SJSA1 (cell line): ENCODE data around the gene CUTA. TPM values are rescaled to one million over a fixed set of nuclear protein-coding genes. Genes with fewer than 3 reads are reported as not detected.
"Not testable (repeated sequence)": the region's sequence is repeated elsewhere in the genome, so short reads cannot be mapped to it uniquely, and the experiment has no call there.

Source experiments
- DNase-seq, 2 experiments: peaks; one replicate each; pipeline ENCODE4 v3.0.0-alpha.2; 2015 to 2020; ENCODE audit warnings: low spot score in 2 of 2, low read depth in 1 of 2
- H3K27ac ChIP-seq: fragments of 250-450 bp; sonication (Bioruptor Pico); 2 replicates; pipeline ENCODE4 v1.5.1; 2020; ENCODE audit warnings: mild to moderate bottlenecking, moderate library complexity
- H3K27me3 ChIP-seq: fragments of 250-450 bp; sonication (Bioruptor Pico); replicated peaks from 2 replicates; pipeline ENCODE4 v1.5.1; 2020; ENCODE audit warnings: mild to moderate bottlenecking, moderate library complexity
- H3K36me3 ChIP-seq: fragments of 250-450 bp; sonication (Bioruptor Pico); 2 replicates; pipeline ENCODE4 v1.5.1; 2020; ENCODE audit warnings: mild to moderate bottlenecking
- H3K4me1 ChIP-seq: fragments of 250-450 bp; sonication (Bioruptor Pico); replicated peaks from 2 replicates; pipeline ENCODE4 v1.6.1; 2021; ENCODE audit warnings: mild to moderate bottlenecking
- H3K4me3 ChIP-seq: fragments of 250-450 bp; sonication (Bioruptor Pico); 2 replicates; pipeline ENCODE4 v1.5.1; 2020; ENCODE audit warnings: mild to moderate bottlenecking
- H3K9me3 ChIP-seq: fragments of 250-450 bp; sonication (Bioruptor Pico); replicated peaks from 2 replicates; pipeline ENCODE4 v1.5.1; 2020; ENCODE audit warnings: mild to moderate bottlenecking
- total RNA-seq: library from RNA; depleted of rRNA; stranded (reverse); fragments of >200 nt; shearing (Covaris generic); gene quantifications from 2 replicates; pipeline ENCODE4 v1.2.3, GENCODE V29; 2014

Gene CUTA
- total RNA-seq, 1 experiment from 2014 or later, result 201 TPM

DNA sequence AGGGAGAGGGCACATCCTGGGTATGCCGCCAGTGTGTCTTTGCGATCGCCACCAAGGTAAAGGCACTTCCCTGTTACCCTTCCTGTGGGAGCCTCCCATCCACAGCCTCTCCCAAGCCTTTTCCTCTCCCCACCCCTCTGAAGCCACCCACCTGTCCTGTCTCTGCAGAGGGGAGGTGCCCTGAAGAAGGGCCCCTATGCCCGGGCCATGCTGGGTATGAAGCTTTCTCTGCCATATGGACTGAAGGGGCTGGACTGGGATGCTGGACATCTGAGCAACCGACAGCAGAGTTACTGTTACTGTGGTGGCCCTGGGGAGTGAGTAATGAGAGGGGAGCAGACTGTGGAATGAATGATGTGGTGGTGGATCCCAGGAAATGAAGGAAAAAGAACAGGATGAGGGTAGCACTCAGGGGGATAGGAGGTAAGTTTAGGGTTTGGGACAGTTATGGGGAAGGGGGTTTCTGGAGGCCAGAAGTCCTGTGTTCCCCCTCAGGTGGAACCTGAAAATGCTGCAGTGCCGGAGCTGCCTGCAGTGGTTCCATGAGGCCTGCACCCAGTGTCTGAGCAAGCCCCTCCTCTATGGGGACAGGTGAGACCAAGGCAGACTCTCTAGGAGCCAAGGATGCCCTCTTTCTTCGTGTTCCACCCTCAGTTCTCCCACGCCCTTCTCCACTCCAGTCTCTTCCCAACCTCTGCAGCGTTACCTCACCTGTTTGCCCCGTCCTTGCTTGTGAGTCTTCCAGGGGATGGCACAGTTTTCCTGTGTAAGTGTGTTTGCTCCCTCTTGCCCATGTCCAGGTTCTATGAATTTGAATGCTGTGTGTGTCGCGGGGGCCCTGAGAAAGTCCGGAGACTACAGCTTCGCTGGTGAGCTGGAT lies 4.4 kb downstream of the CUTA start:
- H3K4me3 ChIP-seq, result no peak overlapping the region
- peaks cover 34% of the 10 kb centered on the region for H3K4me1 ChIP-seq
- no peak overlapping the region for H3K27ac ChIP-seq
- no peaks in the 10 kb centered on the region for H3K27me3 ChIP-seq
- no peaks in the 10 kb centered on the region; the same call in 1 of the 2 replicates for H3K9me3 ChIP-seq
- H3K36me3 ChIP-seq, result peaks cover 59% of the 10 kb centered on the region
- DNase-seq, result no peak

DNA sequence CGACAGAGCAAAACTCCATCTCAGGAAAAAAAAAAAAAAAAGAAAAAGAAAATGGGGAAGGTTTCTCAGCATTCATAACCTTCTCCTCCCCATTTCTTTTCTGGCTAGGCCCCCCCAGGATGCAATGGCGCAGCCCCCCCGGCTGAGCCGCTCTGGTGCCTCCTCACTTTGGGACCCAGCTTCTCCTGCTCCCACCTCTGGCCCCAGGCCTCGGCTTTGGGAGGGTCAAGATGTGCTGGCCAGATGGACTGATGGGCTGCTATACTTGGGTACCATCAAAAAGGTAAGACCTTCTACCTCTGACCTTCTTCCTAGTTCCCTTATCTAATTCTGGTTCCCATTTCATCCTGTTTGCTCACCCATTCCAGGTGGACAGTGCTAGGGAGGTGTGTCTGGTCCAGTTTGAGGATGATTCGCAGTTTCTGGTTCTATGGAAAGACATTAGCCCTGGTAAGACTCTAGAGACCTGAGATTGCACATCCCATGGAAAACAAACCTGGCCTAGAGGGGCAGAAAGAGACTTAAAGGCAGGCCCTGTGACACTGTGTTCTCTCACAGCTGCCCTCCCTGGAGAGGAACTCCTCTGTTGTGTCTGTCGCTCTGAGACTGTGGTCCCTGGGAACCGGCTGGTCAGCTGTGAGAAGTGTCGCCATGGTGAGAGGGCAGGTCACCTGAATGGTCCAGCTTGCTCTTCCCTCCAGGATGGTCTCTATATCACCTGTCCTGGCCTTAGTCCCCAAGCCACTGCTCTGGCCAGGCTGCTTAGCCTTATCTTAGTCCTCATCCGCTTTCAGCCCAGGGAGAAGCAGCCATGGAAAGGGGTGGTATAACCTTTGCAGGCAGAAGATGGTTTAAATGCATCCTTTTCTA lies 5.5 kb downstream of the CUTA start:
- H3K36me3 ChIP-seq, result peaks cover 70% of the 10 kb centered on the region
- DNase-seq, result no peak
- H3K27me3 ChIP-seq, result no peaks in the 10 kb centered on the region
- no peak overlapping the region for H3K4me3 ChIP-seq
- H3K9me3 ChIP-seq, result no peaks in the 10 kb centered on the region
- peaks cover 32% of the 10 kb centered on the region for H3K4me1 ChIP-seq
- H3K27ac ChIP-seq, result no peak overlapping the region

DNA sequence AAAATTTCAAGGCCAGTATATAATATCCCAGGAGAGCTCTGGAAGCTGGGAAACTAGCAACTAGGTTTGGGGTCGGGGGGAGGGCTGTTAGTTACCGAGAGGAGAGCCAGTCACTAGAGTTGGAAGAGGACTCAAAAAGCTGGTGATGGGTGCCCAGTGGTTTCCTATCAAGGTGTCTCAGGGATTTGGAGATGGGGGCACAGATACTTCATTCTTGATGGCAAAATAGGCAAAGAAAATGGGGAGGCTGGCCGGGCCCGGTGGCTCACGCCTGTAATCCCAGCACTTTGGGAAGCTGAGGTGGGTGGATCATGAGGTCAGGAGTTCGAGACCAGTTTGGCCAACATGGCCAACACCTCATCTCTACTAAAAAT lies 6.3 kb downstream of the CUTA start:
- peak overlapping the region; percentile 79 for H3K4me3 ChIP-seq
- no peak for DNase-seq
- H3K4me1 ChIP-seq, result peaks cover 28% of the 10 kb centered on the region
- H3K36me3 ChIP-seq, result peaks cover 75% of the 10 kb centered on the region
- H3K9me3 ChIP-seq, result no peaks in the 10 kb centered on the region
- no peaks in the 10 kb centered on the region for H3K27me3 ChIP-seq
- peak overlapping the region; percentile 85 for H3K27ac ChIP-seq

DNA sequence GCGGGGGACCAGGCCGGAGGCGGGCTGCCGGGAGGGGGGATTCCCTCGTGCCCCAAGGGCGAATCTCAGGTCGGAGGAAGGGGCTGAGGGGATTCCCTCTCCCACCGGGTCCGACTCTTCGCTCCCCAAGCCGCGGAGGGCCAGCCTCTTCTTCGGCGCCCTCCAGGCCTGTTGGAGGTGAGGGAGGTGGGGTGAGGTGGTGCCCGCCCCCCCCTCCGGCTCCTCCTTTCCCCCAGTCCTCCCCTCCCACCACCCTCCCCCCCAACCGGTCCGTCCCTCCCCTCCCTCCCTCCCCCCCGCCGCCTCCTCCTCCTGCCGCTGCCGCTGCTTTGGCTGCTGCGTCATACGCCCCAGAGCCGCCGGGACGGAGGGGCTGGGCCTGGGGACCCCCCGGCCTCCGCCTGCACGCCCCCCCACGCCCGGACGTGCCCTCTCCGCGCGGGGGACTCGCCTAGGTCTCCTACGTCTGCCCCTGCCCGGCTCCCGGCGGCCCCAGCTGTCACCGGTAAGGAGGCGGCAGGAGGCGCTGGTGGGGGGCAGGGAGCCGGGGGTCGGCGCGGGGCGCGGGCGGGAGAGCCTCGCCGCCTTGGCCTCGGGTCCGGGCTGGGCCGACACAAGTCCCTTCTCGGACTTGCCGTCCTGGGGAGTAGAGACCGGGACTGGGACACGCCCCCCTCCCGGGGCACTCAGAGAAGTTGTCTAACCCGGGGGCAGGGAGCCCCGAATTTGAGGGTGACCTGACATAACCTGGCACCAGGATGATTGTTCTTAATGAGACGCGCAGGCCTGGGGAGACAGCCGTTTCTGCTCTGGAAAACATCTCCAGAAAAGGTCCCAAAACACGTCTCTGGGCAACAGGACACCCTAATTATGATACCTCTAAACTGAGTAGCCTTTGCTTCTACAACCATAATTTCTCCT lies 6.9 kb downstream of the CUTA start, which contains the start of gene PHF1:
PHF1 (plus strand) TSS at position 304 of the 921 bp plus-strand sequence. CDS start 1,250 bp downstream, outside the sequence.
- DNase-seq, result peak in 1 of 2 experiments; percentile 90
- Histone ChIP-seq H3K27ac (peak within 1 kb of the TSS; percentile 85), H3K27me3 (no peaks in the 10 kb centered on the region), H3K4me1 (peaks cover 22% of the 10 kb centered on the region), H3K9me3 (no peaks in the 10 kb centered on the region), H3K36me3 (peaks cover 76% of the 10 kb centered on the region), H3K4me3 (peak within 1 kb of the TSS; percentile 79)

DNA sequence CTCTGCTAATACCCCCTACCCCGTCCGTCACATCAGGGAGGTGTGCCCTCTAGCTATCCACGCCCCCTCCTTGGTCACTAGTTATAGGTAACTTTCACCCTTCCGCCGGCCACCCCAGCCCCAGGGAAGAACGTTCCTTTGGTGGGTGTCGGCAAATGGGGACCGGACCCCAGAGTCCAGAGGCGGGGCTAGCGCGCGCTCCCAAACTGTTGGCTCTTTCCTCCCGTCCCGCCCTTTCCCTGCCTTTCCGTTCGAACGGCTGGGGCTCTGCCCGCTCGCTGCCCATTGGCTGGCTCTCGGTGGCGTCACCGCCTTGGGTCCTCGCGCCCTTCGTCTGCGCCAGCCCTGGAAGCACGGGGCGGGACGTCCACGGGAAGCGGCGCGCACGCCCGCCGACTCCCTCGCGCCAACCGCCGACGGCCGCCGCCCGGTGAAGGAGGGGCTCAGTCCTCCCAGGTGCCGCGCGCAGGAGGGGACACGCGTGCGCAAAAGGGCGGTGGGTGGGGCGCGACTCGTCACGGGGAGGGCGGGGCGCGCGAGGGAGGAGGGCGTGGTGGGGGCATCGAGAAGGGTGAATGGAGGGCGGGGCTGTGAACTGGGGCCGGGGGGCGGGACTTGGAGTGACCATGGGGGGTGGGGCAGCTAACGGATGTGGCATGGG lies 7.7 kb downstream of the CUTA start:
- Histone ChIP-seq H3K36me3 (peaks cover 76% of the 10 kb centered on the region), H3K4me1 (peaks cover 15% of the 10 kb centered on the region), H3K27ac (peak overlapping the region; percentile 85), H3K27me3 (no peaks in the 10 kb centered on the region), H3K4me3 (peak overlapping the region; percentile 79), H3K9me3 (no peaks in the 10 kb centered on the region)
- DNase-seq, result peak; percentile 98

DNA sequence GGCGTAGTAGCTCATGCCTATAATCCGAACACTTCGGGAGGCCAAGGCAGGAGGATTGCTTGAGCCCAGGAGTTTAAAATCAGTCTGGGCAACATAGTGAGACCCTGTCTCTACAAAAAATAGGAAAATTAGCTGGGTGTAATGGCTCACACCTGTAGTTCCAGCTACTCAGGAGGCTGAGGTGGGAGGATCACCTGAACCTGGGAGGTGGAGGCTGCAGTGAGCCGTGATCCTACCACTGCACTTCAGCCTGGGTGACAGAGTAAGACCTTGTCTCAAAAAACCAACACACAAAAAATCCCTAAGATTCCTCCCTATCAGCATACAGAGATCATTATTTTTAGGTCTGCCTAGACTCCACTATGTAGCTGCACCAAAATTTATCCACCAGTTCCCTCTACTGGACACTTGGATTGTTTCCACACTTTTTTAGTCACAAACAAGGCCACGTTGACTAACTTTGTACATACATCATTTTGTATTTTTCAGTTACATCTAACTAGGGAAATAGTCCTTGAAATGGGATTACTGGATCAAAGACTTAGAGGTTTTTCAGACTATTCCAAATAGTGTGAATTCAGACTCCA lies 10.7 kb downstream of the CUTA start:
- Histone ChIP-seq H3K36me3 (peaks cover 79% of the 10 kb centered on the region), H3K27me3 (no peaks in the 10 kb centered on the region)

DNA sequence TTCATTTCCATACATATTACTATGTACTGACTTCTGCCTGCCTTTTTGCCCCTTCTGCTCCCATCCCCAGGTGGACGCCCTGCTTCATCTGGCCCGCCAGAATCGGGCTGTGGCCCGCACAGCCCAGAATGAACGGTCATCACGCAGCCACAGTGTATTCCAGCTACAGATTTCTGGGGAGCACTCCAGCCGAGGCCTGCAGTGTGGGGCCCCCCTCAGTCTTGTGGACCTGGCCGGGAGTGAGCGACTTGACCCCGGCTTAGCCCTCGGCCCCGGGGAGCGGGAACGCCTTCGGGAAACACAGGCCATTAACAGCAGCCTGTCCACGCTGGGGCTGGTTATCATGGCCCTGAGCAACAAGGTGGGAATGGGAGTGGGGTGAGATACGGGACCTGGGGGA lies 11.8 kb downstream of the CUTA start:
- no peak for DNase-seq
- H3K27me3 ChIP-seq, result no peaks in the 10 kb centered on the region
- no peak overlapping the region for H3K27ac ChIP-seq
- H3K36me3 ChIP-seq, result peaks cover 88% of the 10 kb centered on the region
- peaks cover 9% of the 10 kb centered on the region for H3K4me1 ChIP-seq
- H3K9me3 ChIP-seq, result no peaks in the 10 kb centered on the region
- no peak overlapping the region for H3K4me3 ChIP-seq

More for the DNA sequence above, 10.7 kb downstream of the CUTA start:
- Histone ChIP-seq H3K9me3 (no peaks in the 10 kb centered on the region), H3K4me3 (no peak overlapping the region), H3K4me1 (peaks cover 15% of the 10 kb centered on the region), H3K27ac (no peak overlapping the region)
- DNase-seq, result no peak

DNA sequence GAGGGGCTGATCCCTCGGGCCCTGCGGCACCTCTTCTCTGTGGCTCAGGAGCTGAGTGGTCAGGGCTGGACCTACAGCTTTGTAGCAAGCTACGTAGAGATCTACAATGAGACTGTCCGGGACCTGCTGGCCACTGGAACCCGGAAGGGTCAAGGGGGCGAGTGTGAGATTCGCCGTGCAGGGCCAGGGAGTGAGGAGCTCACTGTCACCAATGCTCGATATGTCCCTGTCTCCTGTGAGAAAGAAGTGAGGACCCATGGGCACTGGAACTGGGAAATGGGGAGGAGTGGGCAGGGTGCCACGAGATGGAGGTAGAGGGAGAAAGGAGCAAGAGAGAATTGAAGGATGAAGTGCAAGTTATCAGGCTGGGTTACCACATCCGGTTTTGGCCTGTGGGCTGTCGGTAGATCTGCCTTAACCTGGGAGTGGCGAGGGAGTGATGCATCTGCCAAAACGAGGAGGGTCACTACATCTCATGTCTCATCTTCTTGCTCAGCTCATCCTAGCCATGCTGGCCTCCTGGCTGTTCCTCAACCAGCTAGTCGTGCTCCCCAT lies 12.4 kb downstream of the CUTA start:
- Histone ChIP-seq H3K9me3 (no peaks in the 10 kb centered on the region), H3K27me3 (no peaks in the 10 kb centered on the region), H3K27ac (no peak overlapping the region), H3K36me3 (peaks cover 95% of the 10 kb centered on the region), H3K4me3 (no peak overlapping the region), H3K4me1 (peaks cover 9% of the 10 kb centered on the region)
- no peak for DNase-seq

DNA sequence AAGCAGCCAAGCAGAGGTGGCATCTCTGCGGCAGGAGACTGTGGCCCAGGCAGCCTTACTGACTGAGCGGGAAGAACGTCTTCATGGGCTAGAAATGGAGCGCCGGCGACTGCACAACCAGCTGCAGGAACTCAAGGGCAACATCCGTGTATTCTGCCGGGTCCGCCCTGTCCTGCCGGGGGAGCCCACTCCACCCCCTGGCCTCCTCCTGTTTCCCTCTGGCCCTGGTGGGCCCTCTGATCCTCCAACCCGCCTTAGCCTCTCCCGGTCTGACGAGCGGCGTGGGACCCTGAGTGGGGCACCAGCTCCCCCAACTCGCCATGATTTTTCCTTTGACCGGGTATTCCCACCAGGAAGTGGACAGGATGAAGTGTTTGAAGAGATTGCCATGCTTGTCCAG lies 13.0 kb downstream of the CUTA start:
- Histone ChIP-seq H3K4me1 (peaks cover 6% of the 10 kb centered on the region), H3K9me3 (no peaks in the 10 kb centered on the region), H3K27me3 (no peaks in the 10 kb centered on the region), H3K4me3 (no peak overlapping the region), H3K27ac (no peak overlapping the region), H3K36me3 (peaks cover 96% of the 10 kb centered on the region)
- no peak for DNase-seq

DNA sequence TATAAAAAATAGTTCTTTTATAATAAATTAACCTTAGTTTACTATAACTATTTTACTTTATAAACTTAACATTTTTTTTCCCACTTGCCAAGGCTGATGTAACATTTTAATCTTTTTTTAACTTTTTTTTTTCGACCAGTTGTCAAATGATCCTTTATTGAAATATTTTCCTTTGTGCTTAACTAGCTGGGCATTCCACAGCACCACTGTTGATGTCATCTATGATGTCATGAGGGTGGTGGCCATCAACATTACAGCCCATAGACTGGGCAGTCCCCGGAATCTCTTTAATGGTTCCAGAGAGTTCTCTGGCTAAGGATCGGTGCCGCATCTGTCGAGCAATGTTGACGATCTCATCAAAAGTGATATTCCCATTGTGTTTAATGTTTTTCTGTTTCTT lies 18.0 kb downstream of the CUTA start:
- H3K36me3 ChIP-seq, result peaks cover 88% of the 10 kb centered on the region
- not testable (repeated sequence) for H3K27ac ChIP-seq, H3K9me3 ChIP-seq, H3K4me1 ChIP-seq, H3K27me3 ChIP-seq, DNase-seq, H3K4me3 ChIP-seq

DNA sequence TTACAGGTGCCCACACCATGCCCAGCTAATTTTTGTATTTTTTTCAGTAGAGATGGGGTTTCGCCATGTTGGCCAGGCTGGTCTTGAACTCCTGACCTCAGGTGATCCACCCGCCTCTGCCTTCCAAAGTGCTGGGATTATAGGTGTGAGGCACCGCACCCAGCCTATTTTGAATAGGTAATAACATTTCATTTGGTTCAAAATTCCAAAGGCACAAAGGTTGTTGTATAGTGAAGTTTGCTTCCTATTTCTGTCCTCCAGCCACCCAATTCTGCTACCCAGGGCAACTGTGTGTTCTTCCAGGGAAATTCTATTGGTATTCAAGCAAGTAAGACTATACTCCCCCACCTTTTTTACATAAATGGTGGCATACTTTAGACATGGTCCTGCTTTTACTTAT lies 19.3 kb downstream of the CUTA start:
- H3K27me3 ChIP-seq, H3K27ac ChIP-seq, DNase-seq, H3K9me3 ChIP-seq, H3K4me3 ChIP-seq: not testable (repeated sequence)
- peaks cover 87% of the 10 kb centered on the region for H3K36me3 ChIP-seq
- H3K4me1 ChIP-seq, result peaks cover 19% of the 10 kb centered on the region

DNA sequence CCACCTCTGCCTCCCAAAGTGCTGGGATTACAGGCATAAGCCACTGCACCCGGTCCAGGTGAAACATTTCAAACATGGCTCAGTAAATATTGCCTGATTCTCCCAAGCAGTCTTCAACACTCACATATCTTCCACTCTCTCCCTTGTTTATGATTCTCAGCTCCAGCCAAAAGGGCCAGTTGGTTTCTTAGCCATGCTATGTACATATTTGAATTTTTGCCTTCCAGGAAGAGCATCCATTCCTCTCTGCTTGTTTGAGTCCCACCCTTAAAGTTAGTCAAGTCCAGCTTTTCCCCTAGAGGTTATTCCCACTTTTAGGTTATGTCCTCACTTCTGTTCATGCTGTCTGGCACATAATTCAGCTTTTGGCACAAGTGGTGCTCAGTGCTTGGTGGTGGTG lies 20.4 kb downstream of the CUTA start:
- no peaks in the 10 kb centered on the region for H3K27me3 ChIP-seq
- no peak overlapping the region for H3K4me3 ChIP-seq
- no peaks in the 10 kb centered on the region for H3K9me3 ChIP-seq
- H3K4me1 ChIP-seq, result peaks cover 28% of the 10 kb centered on the region
- no peak for DNase-seq
- no peak overlapping the region for H3K27ac ChIP-seq
- H3K36me3 ChIP-seq, result peaks cover 82% of the 10 kb centered on the region
